T follicular helper cell (primary cell): Measurements from ENCODE around the gene HEATR5A.
"Not testable (repeated sequence)": the region's sequence is repeated elsewhere in the genome, so short reads cannot be mapped to it uniquely, and the experiment has no call there.

ENCODE experiments used
- DNase-seq: peaks from one replicate; pipeline ENCODE4 v3.0.0-alpha.2; 2020; ENCODE audit warnings: low read depth

HEATR5A gene

DNA sequence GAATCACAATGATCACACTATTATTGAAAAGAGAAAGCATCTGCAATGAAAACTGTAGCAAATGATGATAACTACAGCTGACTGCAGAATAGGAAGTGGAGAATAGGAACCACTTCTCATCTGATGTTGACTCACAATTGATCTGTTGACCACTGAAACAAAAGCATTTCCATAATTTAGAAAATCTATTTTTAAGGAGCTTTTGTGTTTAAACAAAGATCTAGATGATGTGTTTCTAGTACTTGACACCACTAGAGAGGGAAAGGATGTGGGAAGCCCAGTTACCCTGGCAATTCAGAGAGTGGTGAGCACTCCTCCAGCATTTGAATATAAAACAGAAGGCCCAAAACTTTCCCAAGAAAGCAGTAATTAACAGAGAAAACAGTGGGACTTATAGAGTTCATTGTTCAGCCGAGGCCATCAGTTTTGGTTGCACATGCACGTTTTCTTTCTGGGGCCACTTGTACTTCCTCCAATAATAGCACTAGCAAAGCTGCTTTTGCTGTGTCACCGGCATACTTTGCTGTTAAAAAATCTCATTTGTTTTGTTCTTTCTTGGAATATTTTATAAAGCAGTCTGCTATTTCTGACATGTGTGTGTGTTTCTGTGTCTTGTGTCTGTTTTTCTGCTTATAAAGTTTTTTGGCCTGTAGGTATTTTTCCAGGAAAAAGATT, 136.6 kb downstream of the HEATR5A start:
- no peak for DNase-seq

DNA sequence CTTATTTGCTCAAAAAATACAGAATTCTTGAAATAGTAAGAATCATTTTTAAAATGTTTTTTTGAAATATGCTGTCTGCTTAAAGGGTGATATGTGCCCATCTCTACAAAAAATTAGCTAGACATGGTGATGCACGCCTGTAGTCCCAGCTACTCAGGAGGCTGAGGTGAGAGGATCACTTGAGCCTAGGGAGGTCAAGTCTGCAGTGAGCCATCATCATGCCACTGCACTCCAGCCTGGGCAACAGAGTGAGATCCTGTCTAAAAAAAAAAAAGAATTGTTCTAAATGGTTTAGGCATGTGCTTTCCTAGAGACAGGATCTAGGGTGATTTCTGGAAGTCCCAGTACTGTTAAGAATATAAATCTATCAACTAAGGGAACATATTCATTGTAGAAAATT, 137.2 kb downstream of the HEATR5A start:
- no peak for DNase-seq

DNA sequence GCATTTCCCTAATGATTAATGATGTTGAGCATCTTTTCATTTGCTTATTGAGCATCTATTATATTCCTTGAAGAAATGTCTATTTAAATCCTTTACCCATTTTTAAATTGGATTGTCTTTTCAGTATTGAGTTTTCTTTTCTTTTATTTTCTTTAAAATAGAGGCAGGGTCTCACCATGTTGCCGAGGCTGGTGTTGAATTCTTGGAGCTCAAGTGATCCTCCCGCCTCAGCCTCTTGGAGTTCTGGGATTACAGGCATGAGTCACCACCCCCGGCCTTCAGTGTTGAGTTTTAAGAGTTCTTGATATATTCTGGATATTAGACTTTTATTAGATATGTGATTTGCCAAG, 139.5 kb downstream of the HEATR5A start:
- DNase-seq: no peak

DNA sequence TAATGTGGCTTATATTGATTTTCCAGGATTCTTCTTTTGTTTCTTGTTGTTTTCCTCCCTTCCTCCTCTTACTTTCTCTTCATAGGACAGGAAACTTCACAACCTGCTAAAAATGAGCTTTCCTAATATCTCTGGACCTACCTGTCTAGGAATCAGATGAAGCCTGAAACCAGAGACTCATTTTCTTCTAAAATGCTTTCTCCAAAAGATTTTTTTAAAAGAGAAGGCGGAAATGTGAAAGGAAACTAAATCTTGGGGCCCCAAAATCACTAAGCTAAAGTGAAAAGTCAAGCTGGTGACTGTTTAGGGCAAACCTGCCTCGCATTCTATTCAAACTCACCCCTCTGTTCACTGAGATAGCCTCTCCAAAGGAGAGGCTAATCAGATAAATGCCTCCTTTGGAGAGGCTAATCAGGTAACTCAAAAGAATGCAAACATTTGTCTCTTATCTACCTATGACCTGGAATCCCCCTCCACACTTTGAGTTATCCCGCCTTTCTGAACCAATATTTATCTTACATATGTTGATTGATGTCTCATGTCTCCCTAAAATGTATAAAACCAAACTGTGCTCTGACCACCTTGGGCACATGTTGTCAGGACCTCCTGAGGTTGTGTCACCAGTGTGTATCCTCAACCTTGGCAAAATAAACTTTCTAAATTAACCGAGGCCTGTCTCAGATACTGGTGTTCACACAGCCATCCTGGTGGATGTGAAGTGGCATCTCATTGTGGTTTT, 140.0 kb downstream of the HEATR5A start:
- DNase-seq: no peak

DNA sequence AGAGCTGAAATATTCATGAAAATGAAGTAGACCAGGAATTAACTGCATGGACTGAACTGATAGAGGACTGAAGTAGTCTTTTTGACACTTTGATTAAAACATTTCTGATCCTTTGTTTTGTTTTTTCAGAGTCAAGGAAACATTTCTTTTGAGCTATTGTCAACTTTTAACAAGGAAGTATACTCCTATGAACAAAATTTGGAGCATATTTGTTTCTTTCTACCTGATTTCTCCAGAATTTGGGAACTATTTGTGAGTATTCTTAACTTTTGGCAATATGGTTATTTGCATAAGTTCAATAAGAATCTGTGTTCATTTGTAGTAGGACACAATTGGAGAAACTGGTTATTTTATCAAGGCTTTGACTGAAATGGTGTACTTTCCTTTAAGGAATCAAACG, 141.5 kb downstream of the HEATR5A start:
- DNase-seq: no peak

DNA sequence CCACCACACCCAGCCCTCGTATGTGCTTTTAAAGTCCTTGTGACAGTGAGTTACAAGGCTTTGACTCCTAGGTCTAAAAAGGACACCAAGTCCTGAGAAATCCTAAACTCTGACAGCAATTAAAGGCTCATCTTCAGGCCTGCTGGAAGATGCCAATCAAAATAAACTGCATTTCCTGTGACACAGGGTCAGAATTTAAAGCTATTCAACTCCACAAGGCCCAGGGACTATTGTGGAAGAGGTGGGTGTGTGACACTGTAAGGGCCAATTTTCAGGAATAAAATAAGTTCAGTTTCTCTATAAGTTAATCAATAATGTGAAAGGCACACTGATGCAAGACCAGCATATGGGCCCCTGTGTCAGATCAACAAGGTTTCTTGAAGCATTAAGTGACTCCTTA, 143.3 kb downstream of the HEATR5A start:
- DNase-seq: no peak

DNA sequence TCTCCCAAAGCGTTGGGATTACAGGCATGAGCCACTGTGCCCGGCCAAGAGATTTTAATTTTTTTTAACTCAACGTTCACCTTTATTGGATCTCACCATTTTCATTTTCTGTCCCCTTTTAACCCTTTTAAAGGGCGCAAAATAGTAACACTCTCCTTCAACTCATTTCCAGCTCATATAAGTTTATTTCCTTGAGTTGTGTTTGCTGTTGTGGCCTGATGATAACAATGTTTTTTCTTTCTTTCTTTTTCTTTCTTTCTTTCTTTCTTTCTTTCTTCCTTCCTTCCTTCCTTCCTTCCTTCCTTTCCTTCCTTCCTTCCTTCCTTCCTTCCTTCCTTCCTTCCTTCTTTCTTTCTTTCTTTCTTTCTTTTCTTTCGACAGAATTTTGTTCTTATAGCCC, 143.9 kb downstream of the HEATR5A start:
- DNase-seq: not testable (repeated sequence)

DNA sequence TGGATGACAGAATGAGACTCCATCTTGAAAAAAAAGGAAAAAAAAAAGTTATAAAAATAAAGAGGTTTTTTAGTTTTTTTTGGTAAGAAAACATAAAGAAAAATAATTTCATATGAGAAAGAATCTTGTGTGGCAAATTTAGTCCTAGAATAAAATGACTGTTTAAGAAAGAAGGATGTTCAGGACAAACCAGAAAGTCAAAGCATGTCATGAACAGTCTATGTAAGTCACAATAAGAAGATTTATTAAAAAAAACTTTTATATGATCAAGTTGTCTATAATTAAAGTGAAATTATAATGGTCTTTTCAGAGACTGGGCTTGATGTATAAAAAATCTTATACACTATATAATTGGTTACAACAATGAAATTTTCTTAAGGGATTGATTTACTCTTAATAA, 144.6 kb downstream of the HEATR5A start:
- no peak for DNase-seq

DNA sequence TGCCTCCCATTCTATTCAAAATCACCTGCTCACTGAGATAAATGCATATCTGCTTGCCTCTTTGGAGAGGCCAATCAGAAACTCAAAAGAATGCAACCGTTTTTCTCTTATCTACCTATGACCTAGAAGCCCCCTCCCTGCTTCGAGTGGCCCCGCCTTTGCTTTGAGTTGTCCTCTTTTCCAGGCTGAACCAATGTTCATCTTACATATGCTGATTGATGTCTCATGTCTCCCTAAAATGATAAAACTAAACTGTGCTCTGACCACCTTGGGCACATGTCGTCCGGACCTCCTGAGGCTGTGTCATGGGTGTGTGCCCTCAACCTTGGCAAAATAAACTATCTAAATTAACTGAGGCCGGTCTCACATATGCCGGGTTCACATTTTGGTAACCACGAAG, 148.7 kb downstream of the HEATR5A start:
- no peak for DNase-seq

DNA sequence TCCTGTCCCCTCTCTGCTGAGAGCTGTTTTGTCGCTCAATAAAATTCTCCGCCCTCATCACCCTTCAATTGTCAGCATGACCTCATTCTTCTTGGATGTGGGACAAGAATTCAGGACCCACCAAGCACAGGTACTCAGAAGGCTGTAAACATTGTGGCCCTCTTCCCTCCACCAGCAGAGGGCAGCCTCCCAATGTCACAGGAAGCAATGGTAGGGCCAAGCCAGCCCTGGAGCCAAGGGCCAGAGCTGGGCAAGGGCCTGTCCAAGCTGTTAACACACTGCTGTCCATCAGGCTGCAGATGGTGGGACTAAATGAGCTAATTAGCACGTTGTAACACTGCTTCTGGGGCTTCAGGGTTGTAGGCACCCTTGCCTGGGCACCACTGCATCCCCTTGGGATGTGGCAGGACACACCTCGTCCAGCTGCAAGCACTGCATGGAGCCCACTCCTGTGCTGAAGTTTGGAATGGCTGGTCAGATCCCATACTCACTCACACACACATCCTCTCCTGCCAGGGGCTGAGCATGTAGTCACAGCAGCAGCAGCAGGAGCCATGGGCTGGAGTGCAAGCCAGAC, 150.1 kb downstream of the HEATR5A start:
- DNase-seq: no peak

DNA sequence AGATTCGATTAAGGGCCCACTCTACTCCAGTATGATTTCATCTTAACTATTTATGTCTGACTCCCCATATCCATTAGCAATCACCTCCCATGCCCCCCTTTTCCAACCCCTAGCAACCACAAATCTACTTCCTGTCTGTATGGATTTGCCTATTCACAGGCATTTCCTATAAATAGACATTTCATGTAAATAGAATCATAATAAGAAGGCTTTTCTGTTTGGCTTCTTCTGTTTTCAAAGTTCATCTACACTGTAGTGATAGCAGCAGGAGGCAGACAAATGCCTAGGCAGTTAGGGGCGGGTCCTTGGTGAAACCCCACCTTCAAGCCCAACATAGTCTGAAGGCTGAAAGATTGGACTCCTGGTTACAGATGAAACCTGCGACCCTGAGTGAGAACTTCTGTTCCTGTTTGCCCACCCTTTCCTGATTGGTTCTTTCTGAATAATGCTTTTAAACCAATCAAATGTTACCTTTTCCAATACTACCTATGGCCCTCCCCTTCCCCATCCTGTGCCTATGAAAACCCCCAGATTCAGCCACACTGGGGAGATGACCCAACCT, 150.6 kb downstream of the HEATR5A start:
- no peak for DNase-seq

DNA sequence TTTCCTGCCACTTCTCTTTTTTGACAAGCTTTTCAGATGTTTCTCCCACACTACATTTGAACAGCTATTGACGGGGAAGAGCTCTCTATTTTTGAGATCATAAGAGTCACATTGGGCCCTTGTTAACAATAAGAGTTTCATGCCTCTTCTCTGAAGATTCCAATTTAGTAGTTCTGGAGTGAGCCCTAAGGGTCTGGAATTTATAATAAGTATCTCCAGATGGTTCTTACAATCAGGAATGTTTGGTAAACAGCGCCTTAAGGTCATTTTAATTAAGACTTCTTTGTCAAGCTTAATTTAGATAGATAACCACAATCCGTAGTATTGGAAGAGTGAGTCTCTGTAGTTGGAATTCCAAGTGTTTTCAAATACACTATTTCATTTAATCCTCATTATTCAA, 152.1 kb downstream of the HEATR5A start:
- no peak for DNase-seq

DNA sequence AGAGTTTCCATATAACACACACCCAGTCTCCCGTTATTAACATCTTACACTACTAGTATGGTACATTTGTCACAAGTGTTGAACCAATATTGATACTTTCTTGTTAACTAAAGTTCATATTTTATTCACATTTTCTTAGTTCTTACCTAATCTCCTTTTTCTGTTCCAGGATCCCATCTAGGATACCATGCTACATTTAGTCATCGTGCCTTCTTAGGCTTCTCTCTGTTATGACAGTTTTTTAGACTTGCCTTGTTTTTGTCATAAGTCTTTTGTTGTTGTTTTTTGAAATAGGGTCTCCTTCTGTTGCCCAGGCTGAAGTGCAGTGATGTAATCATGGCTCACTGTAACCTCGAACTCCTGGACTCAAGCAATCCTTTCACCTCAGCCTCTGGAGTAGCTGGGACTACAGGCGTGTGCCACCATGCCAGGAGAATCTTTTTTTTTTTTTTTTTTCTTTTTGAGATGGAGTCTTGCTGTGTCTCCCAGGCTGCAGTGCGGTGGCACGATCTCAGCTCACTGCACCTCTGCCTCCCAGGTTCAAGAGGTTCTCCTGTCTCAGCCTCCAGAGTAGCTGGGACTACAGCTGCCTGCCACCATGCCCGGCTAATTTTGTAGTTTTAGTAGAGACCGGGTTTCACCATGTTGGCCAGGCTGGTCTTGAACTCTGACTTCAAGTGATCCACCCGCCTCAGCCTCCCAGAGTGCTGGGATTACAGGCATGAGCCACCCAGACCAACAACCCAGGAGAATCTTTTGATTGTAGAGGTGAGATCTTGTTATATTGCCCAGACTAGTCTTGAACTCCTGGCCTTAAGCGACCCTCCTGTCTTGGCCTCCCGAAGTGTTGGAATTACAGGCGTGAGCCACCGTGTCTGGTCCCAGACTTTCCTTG, 153.7 kb downstream of the HEATR5A start:
- DNase-seq: no peak

DNA sequence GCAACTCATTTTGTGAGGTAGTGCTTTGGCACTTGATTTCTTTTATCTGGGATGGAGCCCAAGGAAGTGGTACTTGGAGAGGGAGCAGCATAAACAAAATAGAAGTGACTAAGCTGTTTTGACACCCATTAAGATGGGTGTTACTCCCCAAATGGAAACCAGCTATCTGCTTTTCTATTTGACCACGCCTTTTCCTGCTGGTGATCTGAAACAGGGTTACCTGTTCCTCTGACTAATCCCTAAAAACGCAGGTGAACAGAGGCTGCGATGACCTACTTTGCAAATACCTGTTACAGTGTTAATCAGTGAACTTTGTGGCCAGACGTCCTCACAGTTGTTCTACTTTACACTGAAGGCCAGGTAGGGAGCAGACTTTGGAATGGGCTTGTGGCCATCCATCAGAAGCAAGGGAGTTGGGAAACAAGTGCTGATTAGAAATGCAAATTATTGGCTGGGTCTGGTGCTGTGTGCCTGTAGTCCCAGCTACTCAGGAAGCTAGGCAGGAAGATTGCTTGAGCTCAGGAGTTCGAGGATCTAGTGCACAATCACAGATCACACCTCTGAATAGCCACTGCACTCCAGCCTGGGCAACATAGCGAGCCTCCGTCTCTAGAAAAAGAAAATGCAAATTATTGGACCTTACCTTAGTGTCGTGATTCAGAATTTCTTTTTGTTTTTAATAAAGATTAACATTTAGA, 154.5 kb downstream of the HEATR5A start:
- no peak for DNase-seq

DNA sequence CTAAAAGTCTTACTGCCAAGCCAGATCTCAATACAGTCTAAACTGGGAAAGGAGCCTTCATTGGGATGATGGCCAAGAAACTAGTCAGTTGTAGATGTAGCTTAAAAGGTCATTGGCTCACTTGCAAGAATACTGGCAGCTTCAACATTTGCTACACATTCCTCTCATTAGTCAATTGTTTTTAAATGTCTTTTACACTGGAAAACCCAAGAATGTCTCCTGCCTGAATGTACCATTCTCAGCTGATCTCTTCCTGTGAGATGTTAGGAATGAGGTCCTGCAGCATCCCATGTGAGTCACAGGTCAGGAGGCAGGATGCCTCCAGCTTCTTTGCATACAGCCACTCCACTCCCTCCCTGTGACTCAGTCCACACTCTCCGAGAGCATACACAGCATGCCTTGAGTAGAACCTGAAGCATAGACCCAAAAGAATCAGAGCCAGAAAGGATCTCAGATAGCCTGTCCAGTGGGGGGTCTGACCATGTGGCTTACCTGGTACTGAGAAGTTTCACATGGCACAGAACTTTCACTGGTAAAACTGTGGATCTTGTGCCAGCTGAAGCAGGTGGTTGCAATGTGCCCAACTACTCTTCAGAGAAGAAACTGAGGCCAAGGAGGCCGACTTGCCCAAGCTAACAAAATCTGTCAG, 156.7 kb downstream of the HEATR5A start:
- no peak for DNase-seq

DNA sequence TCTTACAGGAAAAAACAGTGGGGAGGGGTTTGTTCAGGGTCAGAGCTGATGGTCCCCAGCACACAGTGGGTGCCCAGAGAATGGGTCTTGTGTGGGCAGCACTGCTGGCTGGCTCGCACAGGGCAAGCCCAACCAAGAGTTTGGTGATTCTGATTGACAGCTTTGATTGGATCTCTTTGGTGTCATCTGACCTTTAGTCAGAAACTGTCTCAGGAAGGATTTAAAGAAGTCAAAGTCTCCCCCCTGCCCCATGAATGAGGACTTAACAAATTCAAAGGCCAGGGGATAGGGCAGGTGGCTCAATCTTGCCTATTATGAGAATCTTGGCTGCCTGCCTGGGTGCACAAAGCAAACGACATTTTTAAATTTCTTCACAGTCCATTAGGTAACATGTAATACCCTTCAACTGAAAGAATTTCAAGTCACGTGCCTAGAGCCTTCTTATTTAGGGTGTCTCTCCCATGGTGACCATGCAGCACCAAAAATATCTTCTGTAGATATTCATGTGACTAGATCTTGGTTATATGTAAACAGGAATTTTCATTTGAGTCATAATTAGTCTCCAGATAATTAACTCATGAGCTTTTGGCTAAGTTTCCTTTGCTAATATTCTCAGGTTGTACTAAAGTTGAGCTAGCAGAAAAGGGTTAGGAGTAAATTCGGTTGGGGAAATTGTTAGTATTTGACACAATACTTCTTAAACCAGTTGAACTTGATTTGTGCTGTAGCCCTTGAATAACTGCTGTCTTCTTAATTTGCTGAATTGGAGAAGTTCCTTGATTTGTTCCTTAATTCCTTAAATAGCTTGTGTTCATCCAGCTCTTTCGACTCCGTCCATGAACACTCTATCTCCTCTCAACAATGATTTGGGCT, 158.3 kb downstream of the HEATR5A start:
- DNase-seq: no peak

DNA sequence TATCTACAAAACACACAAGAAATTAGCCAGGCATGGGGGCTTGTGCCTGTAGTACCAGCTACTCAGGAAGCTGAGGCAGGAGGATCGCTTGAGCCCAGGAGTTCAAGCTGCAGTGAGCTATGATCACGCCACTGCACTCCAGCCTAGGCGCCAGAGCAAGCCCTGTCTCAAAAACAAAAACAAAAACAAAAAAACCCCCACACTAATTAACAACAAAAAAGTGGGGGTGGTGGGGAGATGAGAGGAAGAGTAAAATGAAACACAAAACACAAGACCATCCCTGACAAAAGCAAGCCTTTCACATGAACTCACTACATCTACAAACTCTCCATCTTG, 158.9 kb downstream of the HEATR5A start:
- DNase-seq: no peak

DNA sequence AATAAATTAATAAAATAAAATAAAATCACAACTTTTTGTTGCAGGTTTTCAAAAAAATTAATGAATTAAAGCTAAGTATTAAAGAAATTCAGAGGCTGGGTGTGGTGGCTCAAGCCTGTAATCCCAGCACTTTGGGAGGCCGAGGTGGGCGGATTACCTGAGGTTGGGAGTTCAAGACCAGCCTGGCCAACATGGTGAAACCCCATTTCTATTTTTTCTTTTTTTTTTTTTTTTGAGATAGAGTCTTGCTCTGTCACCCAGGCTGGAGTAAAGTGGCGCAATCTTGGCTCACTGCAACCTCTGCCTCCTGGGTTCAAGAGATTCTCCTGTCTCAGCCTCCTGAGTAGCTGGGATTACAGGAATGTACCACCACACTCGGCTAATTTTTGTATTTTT, 161.3 kb downstream of the HEATR5A start:
- not testable (repeated sequence) for DNase-seq

DNA sequence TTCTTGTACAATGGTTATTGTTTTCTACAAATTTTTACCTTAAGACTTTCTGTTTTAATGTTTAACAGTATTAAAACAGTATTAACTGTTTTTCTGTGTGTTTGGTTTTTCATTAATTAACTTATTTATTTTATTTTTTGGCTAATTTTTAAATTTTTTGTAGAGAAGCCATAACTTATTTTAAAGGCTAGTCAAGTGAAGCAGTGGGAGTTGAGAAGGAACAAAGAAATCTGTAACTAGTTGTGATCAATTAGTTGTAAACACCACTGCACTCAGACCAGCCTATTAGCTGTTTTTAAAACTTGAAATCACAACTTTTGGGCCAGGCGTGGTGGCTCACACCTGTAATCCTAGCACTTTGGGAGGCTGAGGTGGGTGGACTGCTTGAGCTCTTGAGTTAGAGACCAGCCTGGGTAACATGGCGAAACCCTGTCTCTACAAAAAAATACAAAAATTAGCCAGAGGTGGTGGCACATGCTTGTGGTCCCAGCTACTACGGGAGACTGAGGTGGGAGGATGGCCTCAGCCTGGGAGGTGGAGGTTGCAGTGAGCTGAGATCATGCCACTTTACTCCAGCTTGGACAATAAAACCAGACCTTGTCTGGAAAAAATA, 161.8 kb downstream of the HEATR5A start:
- no peak for DNase-seq
